NCI-H2107 treated with DMSO at 0.1 percent for 48 hours (cell line): Measurements from ENCODE around the gene THEMIS2.

Source experiments
- DNase-seq: peaks from one replicate; lab custom pipeline; 2025; ENCODE audit not compliant: unreplicated experiment; lab: John Stamatoyannopoulos, UW

The THEMIS2 gene

DNA sequence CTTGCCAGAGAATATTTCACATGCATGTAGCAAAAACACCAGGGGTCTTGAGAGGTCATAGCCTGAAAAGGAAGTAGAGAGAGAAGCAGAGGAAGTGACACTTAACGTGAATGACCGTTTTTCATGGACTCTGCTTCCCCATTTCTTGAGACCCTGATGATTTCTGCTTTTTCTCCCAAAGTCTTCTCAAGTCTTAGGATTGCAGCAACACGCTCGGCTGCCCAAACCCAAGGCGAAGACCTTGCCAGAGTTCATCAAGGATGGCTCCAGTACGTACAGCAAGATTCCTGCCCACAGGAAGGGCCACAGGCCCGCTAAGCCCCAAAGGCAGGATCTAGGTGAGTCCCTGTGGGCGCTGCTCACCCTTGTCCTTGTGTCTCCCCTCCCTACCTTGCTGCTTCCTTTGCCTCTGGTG is 12.8 kb downstream of the THEMIS2 start:
- DNase-seq: no peak

DNA sequence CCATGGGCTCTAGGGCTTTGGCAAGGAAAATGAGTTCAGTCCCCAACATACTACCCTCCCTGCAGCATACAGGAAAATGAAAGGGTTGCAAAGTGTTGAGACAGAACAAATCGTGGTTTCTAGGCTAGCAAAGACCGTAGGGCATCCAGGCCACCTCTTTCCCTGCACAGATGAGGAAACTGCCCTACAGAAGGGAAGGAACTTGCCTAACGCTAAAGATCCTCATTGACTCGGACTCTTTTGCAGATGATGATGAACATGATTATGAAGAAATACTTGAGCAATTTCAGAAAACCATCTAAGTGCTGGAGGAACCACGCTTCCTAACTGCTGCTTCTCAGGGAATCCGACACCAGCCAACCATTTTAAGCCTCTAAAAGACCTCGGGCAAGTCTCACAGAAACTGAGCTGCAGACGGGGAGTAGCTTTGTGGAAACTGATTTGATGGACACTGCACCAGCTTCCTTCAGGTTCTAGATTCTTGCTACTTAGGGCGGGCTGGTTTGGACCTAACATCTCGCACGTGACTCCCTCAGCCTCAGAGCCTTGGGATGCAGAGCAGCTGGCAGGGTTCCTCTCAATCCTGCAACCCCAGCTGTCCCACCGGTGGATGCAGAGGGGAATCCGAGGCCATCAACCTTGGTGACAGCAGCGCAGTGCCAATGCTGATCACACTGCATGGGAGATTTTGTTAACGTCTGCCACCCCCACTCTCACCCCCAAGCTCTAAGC is 13.4 kb downstream of the THEMIS2 start:
- DNase-seq: no peak

DNA sequence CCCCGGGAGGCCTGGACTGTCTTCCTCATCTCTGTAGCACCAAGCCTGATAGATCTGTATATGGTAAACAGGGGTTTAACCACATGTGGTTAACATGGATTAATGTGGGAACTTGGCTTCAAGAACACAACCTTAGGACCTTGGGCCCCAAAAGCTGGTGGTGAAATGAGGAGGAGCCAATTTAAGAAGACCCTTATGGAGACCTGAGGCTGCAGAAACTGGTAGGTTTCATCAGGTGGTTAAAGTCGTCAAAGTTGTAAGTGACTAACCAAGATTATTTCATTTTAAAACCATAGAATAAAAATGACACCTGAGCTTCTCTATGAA is 14.0 kb downstream of the THEMIS2 start:
- no peak for DNase-seq

DNA sequence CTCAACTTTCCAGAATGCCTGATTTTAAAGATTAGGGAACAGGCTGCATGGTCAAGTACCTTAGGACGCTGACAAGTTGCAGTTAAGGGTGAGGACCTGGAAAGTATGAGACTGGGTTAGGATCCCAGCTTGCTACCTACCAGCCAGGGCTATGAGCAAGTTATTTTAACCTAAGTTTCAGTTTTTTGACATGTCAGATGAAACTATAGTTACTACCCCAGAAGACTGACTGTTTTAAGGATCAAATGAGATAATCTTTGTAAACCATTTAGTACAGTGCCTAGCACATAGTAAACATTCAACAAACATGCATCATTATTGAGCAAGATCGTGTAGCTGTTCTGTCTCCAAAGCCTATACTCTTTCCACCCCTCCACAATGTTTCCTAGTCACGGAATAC is 14.4 kb downstream of the THEMIS2 start:
- no peak for DNase-seq

DNA sequence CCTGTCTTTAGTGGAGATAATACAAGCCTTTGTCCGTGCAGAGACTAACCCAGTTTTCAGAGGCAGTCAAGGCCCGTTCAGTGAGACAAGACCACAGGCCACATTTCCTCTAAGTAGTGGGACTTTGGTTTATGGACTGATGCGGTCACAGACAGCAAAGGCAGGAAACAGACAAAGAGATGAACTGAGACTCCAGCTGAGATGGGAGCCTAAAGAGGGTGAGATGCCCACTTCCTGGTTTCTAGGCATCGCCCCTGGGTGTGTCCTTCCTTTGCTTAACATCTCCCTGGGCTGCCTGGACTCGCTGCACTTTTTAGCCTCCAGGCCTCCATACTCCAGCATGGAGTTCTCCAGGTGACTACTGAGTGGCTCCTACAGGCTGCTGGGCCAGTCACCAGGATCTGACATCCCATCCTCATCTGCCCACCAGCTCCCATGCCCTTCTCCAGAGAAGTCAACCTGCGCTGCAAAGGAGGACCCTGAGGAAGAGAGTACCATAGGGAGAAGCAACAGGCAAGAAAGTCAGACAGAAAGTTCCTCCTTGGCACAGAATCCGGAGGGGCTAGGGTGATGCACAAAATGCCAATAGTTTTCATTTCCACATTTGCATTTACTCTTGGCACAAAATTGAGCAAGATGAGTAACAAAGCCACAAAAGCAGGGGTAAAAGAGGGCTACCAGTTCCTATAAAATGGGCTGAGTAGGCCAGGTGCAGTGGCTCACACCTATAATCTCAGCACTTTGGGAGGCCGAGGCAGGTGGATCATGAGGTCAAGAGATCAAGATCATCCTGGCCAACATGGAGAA is 15.1 kb downstream of the THEMIS2 start:
- no peak for DNase-seq

DNA sequence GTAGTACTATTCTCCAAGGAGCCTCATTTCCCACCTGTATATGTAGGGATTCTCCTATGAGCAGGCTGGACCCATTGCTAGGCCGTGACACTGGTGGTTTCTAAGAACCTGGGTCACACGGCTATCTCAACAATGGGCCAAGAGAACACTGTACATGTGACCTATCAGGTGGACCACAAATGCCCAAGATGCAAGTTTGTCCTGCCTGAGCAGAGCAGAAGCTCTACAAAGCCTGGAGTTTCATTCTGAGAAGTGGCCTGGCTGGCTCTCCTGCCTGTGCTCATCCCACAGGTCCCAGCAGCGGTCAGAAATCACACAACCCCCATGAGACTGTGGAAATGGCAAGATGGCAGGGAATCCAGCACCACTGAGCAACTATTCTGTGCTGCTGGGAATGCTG is 17.2 kb downstream of the THEMIS2 start:
- DNase-seq: no peak

DNA sequence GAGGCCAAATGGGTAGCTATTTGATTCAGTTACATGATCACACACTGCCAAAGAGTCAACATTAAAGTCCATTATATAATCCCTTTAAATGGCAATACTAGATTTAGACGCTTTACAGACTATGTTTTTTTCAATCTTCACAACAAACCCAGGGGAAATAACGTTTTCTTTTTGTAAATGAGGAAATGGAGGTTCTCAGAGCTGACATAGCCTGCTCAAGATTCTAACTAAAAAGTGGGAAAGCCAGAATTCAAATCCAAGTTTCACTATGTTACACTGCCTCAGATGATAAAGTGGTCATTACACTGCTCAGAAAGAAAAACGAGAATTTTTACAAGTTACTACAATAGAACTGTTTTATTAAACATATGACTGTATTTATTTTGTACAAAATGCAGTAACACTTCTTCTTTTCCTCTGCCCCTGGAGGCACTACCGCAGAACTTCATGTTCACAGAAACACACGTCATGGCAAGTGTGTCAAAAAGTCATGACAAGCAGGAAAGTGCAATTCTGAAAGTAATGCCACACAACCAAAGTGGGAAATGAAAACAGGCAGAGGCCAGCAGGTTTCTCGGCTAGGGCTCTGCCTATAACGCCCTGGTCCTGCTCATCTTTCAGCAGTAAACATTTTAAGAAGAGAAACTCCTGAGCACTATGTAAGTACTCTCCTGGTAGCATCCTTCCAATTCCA is 19.0 kb downstream of the THEMIS2 start:
- DNase-seq: no peak

DNA sequence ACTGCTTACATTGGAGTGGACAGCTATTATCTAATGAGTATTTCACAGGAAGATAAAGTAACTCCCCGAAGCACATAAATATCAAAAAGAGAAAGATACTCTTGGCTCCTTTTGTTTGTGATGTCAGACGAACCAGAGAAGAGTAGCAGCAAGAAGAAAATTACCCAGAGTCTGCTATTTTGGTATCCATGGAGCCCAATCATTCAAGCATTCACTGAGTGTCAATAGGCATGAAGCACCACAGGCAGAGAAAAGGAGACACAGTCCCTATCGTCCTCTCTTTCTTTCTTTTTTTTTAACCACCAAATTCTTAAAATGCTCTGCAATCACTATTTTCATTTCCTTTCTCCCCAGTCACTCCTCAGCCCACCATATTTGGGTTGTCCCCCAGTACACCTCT is 22.2 kb downstream of the THEMIS2 start:
- no peak for DNase-seq

DNA sequence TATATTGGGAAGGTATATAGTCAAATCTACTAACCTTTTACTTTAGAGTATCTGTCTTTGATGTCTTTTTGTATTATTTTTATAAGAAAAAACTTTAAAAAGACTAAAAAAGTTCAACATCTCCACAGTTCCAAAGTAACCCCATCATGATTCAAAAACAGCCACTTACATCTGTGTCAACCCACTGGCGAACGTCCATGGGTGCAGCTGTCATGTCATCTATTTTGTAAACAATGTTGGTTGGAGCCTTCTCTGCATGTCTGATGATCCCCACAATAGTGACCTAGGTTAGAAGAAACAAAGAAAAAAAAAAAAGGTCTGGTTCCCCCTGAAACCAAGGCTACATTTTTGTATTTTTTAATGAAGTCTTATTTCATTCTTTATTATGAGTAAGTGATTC is 34.4 kb downstream of the THEMIS2 start:
- no peak for DNase-seq

DNA sequence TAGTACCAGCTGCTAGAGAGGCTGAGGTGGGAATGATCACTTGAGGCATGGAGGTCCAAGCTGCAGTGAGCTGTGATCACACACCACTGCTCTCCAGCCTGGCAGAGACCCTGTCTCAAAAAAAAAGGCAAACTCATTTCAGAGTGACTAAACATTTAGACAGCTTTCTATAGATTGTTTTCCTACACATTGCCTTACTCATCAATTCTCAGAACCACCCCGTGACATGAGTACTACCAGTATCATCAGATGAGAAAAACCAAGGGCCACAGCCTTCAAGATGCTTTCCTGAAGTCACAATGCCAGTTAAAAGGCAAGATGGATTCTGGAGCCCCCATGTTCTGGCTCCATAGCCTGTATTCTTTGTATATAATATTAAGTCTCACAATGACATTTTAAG is 40.1 kb downstream of the THEMIS2 start:
- DNase-seq: no peak

DNA sequence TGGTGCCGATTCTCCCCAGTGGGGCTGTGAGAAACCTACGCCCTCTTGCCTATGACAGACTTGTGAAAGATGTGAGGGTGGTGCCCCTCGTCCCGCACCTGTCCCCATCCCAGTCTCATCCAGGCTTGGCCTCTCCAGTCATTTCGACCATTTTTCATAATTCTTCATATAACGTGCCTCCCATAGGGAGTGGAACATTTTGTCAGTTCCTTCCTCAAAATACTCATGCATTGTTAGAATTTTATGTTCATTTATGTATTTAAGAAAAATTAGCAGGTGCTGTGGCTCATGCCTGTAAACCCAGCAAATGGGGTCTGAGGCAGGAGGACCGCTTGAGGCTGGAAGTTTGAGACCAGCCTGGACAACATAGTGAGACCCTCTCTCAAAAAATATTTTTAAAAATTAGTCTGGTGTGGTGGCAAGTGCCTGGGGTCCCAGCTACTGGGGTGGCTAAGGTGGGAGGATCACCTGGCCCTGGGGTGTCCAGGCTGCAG is 42.8 kb downstream of the THEMIS2 start:
- DNase-seq: no peak

DNA sequence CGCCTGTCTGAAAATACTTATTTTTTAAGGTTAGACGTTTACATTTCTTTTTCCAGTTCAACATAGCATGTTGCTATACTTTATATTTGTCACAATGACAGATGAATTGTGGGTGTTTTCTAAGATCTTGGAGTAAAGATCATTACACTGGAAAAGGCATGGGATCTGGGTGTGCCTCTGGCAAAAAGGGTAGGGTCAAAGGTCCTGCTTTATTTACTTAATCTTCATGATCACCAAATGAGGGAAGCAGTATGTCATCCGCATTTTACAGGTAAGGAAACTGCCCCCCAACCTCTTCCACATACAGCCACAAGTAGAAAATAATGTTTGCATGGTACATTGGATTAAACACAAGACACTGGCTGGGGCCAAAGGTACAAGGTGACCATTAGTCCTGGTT is 49.9 kb downstream of the THEMIS2 start:
- no peak for DNase-seq

DNA sequence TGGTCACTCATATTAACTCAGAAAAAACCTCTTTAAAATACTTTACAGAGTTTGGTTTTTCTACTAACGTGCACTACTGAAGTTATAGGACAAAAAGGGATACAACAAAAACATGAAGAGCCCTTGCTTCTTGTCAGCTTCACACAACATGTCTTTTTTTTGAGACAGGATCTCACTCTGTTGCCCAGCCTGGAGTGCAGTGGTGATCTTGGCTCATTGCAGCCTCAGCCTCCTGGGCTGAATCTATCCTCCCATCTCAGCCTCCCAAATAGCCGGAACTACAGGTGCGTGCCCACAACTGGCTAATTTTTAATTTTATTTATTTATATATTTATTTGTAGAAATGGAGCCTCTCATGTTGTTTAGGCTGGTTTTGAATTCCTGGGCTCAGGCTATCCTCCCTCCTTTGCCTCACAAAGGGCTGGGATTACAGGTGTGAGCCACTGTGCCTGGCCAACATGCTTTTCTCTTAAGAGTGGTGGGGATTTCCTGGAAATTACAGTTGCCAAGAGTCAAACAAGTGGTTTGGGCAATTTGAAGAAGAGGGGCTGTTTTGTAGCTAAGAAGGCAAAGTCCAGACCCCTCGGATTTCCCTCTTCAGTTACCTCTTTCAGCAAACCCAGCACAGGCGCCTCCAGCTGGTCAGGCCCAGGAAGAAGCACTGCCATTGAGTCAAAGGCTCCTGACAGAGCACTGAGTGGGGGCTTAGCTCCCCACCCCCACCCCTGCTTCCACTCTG is 56.0 kb downstream of the THEMIS2 start:
- no peak for DNase-seq

DNA sequence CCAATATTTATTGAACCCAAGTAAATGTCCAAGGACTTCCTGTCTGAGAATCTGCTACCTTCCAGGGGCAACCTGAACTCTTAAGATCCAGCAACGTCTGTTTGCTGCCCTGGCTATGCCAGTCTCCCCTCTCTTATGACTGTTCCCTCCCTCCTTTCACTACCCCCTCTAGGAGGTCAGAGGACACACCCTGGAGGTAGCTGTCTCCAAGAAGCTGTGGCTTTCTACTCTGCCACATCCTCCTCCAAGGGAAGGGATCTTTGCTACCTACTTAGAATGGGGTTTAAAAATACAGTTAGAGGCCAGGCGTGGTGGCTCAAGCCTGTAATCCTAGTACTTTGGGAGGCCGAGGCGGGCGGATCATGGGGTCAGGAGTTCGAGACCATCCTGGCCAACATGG is 58.8 kb downstream of the THEMIS2 start:
- DNase-seq: no peak

DNA sequence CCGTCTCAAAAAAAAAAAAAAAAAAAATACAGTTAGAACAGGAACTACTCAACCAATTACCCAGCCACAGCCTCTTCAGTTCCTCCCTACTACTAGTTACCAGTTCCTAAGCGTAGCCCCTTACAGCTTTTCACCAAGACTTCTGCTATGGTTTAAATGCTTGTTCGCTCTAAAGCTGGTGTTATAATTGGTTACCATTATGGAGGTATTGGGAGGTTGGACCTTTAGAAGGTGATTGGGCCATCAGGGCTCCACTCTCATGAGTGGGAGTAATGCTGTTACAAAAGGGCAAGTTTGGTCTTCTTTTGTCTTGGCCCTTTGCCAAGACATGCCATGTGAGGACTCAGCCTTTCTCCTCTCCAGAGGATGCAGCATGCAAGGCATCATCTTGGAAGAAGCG is 59.4 kb downstream of the THEMIS2 start:
- no peak for DNase-seq

DNA sequence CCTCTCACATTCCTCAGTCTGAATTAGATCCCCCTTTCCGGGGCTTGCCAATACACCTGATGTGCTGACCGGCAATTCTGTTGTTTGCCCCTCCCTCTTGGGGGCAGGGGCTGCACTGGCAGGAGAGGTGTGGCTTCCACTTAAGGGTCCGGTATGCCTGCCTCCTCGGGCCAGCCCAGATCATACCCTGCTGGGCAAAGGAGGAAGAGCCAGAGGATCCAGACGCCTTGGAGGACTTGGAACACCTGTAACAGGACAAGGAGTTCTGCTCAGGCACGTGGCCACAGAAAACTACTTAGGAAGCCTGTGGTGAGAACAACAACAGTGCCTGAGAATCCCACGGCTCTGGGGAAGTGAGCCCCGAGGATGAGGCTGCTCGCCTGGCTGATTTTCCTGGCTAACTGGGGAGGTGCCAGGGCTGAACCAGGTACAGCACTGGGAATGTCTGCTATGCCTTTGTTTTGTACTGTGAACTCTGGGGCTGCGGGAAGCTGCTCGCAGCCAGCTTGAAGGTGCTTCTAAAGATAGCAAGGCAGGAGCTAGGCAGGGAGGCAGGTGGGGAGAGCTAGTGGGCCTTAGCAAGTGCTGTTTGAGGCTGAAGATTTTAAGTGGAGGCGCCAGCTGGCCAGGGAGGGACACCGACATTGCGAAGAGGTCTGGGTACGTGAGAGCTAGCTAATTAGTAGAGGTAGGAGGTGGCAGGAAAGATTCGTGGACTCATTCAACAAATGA is 62.6 kb downstream of the THEMIS2 start, which contains the start of gene SMPDL3B:
Gene SMPDL3B (plus strand): TSS at position 183 of the 732 bp plus-strand sequence. CDS start 184 bp downstream, at position 367.
- DNase-seq: peak; percentile 71

DNA sequence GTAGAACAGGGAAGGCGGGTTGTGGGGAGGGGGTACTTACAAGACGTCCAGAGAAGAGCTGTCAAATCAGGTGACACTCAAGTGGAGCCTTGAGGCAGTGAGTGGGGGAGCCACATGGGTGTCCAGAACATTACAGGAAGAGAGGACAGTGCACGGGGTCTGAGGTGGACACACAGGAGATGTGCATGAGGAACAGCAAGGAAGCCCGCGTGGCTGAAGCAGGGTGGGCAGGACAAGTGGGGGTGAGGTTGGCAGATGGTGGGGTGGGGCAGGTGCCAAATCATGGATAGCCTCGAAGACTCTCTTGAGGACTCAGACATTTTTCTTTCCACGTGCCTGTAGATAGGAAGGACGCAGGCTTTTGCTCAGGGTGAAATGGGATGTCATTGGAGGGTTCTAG is 63.4 kb downstream of the THEMIS2 start:
- DNase-seq: no peak
